ENCODE data around the gene OR51E2.

DNA sequence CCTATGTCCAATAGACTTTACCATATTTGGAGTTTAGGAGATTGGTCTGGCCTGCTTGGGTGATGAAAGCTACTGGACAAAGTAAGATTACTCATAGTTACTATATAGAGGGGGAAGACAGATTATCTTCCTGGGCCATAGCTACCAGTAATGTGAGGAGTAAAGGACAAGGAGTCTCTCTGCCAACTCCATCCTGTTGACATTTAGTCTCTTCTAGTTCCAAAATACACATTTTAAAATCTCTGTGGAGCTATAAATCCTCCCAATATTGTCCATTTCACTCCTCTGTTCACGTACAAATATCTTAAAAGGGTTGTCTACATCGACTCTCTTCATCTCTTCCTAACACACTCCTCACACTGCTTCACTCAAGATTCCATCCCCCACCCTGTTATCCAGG is 61.5 kb downstream of the OR51E2 start:
- TF ChIP-seq, protein P1, sequence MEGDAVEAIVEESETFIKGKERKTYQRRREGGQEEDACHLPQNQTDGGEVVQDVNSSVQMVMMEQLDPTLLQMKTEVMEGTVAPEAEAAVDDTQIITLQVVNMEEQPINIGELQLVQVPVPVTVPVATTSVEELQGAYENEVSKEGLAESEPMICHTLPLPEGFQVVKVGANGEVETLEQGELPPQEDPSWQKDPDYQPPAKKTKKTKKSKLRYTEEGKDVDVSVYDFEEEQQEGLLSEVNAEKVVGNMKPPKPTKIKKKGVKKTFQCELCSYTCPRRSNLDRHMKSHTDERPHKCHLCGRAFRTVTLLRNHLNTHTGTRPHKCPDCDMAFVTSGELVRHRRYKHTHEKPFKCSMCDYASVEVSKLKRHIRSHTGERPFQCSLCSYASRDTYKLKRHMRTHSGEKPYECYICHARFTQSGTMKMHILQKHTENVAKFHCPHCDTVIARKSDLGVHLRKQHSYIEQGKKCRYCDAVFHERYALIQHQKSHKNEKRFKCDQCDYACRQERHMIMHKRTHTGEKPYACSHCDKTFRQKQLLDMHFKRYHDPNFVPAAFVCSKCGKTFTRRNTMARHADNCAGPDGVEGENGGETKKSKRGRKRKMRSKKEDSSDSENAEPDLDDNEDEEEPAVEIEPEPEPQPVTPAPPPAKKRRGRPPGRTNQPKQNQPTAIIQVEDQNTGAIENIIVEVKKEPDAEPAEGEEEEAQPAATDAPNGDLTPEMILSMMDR (IDR thresholded peaks at IDR 0.05): no peak
- no peak for TF ChIP-seq POLR2A (IDR thresholded peaks at IDR 0.05)

Data from esophagus squamous epithelium (tissue), 4 donors.